NAMALWA (cell line): ENCODE results near the gene TSPAN18.
A peak's percentile ranks its signal among the peaks of the same experiment; 100 is the strongest.

Experiments
- DNase-seq: peaks from one replicate; pipeline ENCODE4 v3.0.0-alpha.2; 2015; ENCODE audit warnings: low spot score

The TSPAN18 gene, protein sequence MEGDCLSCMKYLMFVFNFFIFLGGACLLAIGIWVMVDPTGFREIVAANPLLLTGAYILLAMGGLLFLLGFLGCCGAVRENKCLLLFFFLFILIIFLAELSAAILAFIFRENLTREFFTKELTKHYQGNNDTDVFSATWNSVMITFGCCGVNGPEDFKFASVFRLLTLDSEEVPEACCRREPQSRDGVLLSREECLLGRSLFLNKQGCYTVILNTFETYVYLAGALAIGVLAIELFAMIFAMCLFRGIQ

DNA sequence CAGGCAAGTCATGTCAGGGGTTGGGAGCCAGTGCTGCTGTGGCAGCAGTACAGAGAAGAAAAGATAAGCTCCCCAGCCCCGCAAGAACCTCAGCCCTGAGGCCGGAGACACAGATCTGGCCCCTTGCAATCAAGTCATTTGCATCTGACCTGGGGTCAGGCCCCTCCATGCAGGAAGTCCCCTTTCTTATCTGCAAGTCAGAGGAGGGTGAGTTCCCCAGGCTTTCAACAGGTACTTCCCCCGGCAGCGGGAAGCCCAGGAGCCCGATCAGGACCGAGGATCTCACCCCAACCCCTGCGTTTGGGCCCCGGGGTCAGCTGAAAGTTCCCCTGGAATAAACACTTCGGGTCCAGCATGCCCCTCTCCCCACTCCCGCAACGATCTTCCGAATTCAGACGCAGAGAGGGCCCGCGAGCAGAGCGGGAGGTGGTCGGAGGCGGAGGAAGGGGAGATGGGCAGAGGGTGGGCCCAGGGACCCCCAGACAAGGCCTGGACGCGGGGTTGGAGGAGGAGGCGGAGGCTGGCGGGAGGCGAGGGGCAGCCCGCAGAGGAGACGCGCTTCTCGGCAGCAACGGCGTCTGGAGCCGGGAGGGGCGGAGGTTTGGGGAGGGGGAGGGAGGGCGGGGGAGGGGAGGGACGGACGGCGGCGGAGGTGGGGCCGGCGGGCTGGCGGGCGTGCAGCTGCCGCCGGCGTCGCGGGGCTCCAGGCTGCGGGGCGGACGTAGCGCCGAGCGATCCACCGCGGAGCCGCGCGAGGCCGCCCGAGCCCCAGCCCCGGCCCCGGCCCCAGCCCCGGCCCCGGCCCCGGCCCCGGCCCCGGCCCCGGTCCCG is at the start of gene TSPAN18:
Gene TSPAN18, plus strand, starts transcription at position 680 of the 831 bp plus-strand sequence. CDS start 179,455 bp downstream, outside the sequence.
- DNase-seq: peak; percentile 17

GRCh38 chr11:44680982-44681597 is 45.7 kb upstream of the TSPAN18 start:
- no peak for DNase-seq

DNA sequence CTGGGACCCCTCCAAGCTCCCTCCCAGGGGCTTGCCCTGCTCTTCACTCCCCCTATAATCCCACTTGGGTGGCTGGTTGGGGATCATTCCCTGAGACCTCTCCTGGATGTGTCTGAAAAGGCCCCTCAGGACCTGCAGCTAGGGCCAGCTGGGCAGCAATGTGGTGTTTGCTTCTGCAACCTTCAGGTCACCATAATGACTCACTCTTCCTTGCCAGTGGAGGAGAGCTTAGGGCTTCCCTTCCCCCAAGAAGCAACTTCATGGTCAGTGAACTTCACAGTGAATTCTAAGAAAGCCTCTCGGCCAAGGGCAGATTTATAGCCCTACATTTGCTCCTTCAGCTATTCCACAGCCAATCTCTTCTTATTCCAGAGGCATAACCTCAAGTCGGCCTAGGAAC is 45.1 kb upstream of the TSPAN18 start:
- DNase-seq: no peak

DNA sequence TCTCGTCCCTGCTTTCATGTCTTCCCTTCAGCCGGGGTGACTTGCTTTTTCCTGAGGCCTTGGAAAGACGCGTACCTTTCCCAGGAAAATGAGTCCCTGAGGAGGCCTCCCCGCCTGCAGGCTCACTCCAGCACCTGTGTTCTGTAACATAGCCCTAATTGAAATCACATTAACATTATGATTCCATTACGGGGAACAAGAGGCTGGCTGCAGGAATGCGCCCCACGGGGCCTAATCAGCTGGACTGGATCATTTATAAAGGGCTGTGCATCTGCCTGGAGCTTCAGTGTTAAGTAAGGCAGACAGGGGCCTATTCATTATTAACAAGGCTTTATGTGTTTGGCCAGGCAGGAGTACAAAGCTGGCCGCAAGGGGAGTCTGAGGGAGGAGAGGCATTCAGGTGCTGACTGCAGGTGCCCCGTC is 41.9 kb upstream of the TSPAN18 start:
- no peak for DNase-seq

DNA sequence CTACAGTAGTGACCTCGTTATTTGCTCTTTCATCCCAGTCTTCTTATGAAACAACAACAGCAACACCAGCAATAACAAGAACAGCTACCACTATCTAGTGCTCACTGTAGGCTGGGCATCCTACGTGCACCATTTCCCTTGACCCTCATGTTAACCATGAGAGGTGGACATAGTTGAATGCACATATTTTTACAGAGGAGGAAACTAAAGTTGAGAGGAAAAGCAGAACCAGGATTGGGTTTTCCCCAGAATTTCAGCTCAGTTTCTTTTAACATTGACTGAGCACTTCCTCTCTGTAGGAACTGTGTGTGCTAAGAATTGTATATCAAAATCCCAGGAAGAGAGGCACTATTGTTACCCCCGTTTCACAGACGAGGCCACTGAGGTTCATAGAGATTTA is 39.4 kb upstream of the TSPAN18 start:
- DNase-seq: no peak

- no peak for DNase-seq
Measured at GRCh38 chr11:44689265-44689664, 37.5 kb upstream of the TSPAN18 start.

- DNase-seq: no peak
Measured at GRCh38 chr11:44690651-44691050, 36.1 kb upstream of the TSPAN18 start.

- no peak for DNase-seq
Measured at GRCh38 chr11:44692460-44692859, 34.3 kb upstream of the TSPAN18 start.

GRCh38 chr11:44693654-44694119 is 33.1 kb upstream of the TSPAN18 start:
- no peak for DNase-seq

GRCh38 chr11:44694443-44694842 is 32.3 kb upstream of the TSPAN18 start:
- no peak for DNase-seq

- DNase-seq: no peak
Measured at GRCh38 chr11:44695169-44695833, 31.5 kb upstream of the TSPAN18 start.

GRCh38 chr11:44698252-44698912 is 28.4 kb upstream of the TSPAN18 start:
- DNase-seq: no peak

DNA sequence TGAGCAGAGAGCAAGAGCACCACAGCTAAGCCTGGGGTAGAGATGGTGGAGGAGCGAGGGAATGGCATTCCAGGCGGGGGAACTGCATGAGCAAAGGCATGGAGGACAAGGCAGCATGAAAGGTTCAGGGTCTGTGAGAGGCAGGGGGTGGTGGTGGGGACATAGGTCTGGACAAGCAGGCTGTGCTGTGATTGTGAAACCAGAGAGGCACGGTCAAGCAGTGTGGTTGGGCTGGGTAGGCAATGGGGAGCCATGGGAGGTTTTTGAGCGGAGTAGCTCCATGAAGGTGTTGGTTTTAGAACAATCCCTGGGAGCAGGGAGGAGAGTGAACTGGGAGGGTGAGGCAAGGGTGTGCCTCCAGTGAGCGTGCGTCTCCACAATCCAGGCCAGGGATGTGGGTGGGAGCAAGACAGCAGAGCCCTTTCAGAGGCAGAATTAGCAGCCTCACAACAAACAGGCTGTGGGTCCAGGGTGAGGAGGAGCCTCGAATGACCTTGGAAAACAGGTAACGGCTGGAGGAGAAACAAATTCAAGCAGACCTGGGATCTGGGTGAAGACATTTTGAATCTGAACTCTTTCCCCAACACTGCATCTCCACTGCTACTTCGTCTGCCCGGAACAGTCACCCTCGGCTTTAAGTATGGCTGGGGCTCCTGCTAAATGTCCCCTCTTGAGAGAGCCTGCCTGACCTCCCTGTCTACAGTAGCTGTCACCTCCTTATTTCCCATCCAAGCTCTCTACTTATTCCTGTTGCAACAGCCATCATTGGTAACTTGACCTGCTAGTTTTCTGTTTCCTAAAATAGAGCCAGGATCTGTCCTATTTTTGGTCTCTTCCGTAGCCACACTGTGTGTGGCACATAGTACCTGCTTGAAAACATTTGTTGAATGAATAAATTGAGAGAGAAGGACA is 27.0 kb upstream of the TSPAN18 start:
- no peak for DNase-seq

DNA sequence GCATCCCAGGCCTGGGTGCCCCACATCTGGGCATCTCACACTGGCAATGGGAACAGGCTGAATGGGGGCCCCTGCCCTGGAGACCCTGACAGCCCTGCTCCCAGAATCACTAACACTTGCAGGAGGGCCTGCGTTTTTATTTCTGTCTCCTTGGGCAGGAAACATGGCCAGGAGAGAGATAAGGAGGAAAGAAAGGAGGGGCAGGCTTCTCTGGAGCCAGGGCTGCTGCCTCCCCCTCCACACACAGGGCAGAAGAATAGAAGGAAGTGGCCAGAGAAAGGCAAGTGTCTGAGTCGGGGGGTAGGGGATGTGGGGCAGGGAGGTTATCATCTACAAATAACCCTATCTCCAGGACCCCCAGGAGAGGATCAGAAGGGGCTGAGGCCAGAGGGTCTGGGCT is 25.5 kb upstream of the TSPAN18 start:
- DNase-seq: no peak

DNA sequence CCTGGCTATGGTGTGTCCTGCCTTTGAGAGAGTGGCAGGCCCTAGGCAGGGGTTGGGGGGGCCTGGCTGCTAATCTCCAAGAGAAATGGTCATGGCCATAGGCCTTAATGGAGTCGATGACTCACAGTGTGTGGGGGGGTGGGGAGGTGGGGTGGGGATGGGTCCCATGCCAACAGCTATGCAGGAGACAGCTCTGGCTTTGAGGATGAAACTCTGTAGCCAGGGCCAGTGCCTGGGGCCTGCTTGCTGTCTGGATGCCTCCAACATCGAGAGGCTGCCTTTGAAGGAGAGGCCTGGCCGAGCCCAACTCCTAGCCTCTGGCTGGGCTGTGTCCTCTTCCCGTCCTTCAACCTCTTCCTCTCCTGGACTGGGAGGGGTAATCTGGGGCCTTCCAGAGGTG is 23.9 kb upstream of the TSPAN18 start:
- no peak for DNase-seq

DNA sequence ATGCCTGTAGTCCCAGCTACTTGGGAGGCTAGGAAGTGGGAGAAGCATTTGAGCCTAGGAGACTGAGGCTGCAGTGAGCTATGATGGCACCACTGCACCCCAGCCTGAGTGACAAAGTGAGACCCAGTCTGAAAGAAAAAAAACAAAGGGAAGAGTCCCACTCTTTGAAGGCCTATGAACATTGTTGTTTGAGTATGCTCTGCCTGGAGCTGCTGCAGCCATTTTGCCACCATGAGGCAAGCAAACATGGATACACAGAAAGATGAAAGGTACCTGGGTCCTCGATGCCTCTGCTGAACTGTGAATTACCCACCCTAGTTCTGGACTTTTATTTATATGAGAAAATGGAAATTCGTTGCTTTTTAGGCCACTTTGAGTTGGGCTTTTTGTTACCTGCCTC is 19.7 kb upstream of the TSPAN18 start:
- DNase-seq: no peak

GRCh38 chr11:44708009-44708408 is 18.8 kb upstream of the TSPAN18 start:
- no peak for DNase-seq

GRCh38 chr11:44708523-44709280 is 18.1 kb upstream of the TSPAN18 start:
- DNase-seq: no peak

DNA sequence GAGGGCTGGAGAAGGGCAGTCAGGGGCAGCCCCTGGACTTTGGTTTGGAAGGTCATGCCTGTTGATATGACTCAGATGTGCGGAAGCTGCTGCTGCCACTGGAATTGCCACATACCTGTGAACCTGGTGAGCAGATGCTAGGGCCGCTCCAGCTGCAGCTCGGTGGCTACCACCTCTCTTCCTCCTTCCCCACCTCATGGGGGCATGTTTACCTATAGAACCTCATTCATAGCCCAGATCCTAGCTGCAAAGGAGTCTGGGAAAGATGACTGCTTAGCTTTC is 17.5 kb upstream of the TSPAN18 start:
- DNase-seq: no peak

GRCh38 chr11:44709966-44710365 is 16.8 kb upstream of the TSPAN18 start:
- DNase-seq: no peak
